BE2C (cell line): ENCODE measurements around the gene CCDC88C.
"Not testable (repeated sequence)": the region's sequence is repeated elsewhere in the genome, so short reads cannot be mapped to it uniquely, and the experiment has no call there.

Source experiments
- DNase-seq: peaks from one replicate; pipeline ENCODE4 v3.0.0-alpha.2; 2020
- H3K27me3 ChIP-seq: fragments of 250-450 bp; sonication (Bioruptor Pico); 2 replicates; pipeline ENCODE4 v1.5.1; 2020; ENCODE audit warnings: mild to moderate bottlenecking
- H3K36me3 ChIP-seq: fragments of 250-450 bp; sonication (Bioruptor Pico); 2 replicates; pipeline ENCODE4 v1.5.1; 2020; ENCODE audit warnings: mild to moderate bottlenecking
- H3K4me1 ChIP-seq: fragments of 250-450 bp; sonication (Bioruptor Pico); 2 replicates; pipeline ENCODE4 v1.5.1; 2020
- H3K4me3 ChIP-seq: 2 replicates; pipeline ENCODE4 v1.5.1; 2011; ENCODE audit warnings: low read depth, low read length
- H3K9me3 ChIP-seq: fragments of 250-450 bp; sonication (Bioruptor Pico); 2 replicates; pipeline ENCODE4 v1.5.1; 2020
- TF ChIP-seq, protein P1 (sequence below): IDR thresholded peaks from 2 replicates; pipeline ENCODE4 v1.5.1; 2012; ENCODE audit warnings: mild to moderate bottlenecking, low read depth, low read length

The CCDC88C gene

DNA sequence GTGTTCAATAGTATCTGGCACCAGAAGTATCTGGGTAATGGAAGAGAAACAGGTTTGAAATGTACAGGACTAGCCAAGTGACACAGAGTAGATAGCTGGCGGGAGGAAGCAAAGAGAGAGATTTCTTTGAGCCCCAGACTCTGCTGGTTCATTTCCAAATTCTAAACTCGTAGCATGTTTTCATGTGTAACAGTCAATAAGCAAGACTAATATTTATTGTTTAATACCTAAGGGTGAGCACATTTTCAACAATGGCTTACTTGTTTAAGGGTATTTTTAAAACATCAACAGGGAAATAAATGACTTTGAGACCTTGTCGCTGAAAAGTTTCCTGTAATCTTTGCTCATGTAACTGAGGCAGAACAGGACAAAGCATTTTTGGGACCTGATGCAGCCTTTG, 11.8 kb upstream of the CCDC88C start:
- Histone ChIP-seq H3K27me3 (no peaks in the 10 kb centered on the region), H3K36me3 (no peaks in the 10 kb centered on the region), H3K4me3 (no peak overlapping the region), H3K9me3 (no peaks in the 10 kb centered on the region), H3K4me1 (no peaks in the 10 kb centered on the region)
- no peak for DNase-seq
- TF ChIP-seq, protein P1, sequence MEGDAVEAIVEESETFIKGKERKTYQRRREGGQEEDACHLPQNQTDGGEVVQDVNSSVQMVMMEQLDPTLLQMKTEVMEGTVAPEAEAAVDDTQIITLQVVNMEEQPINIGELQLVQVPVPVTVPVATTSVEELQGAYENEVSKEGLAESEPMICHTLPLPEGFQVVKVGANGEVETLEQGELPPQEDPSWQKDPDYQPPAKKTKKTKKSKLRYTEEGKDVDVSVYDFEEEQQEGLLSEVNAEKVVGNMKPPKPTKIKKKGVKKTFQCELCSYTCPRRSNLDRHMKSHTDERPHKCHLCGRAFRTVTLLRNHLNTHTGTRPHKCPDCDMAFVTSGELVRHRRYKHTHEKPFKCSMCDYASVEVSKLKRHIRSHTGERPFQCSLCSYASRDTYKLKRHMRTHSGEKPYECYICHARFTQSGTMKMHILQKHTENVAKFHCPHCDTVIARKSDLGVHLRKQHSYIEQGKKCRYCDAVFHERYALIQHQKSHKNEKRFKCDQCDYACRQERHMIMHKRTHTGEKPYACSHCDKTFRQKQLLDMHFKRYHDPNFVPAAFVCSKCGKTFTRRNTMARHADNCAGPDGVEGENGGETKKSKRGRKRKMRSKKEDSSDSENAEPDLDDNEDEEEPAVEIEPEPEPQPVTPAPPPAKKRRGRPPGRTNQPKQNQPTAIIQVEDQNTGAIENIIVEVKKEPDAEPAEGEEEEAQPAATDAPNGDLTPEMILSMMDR: no peak

DNA sequence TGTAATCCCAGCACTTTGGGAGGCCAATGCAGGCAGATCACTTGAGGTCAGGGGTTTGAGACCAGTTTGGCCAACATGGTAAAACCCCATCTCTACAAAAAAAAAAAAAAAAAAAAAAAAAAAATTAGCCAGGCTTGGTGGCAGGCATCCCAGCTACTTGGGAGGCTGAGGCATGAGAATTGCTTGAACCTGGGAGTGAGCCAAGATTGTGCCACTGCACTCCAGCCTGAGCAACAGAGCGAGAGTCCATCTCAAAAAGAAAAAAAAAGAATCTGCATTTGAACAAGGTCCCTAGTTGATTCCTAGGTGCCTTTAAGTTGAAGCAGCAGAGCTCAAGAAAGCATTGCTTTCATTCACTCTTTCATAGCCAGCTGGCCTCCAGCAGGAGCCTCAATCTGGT, 11.3 kb upstream of the CCDC88C start:
- not testable (repeated sequence) for H3K36me3 ChIP-seq, H3K27me3 ChIP-seq, H3K4me3 ChIP-seq, DNase-seq, H3K9me3 ChIP-seq, H3K4me1 ChIP-seq

DNA sequence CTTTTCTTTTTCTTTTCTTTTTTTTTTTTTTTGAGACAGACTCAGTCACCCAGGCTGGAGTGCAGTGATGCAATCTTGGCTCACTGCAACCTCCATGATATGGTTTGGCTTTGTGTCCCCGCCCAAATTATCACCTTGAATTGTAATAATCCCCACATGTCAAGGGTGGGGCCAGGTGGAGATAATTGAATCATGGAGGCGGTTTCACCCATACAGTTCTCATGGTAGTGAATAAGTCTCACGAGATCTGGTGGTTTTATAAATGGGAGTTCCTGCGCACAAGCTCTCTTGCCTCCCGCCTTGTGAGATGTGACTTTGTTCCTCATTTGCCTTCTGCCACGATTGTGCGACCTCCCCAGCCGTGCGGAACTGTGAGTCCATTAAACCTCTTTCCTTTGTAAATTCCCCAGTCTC, 7.9 kb upstream of the CCDC88C start:
- H3K4me1 ChIP-seq, H3K4me3 ChIP-seq, H3K36me3 ChIP-seq, DNase-seq, H3K9me3 ChIP-seq, H3K27me3 ChIP-seq: not testable (repeated sequence)

DNA sequence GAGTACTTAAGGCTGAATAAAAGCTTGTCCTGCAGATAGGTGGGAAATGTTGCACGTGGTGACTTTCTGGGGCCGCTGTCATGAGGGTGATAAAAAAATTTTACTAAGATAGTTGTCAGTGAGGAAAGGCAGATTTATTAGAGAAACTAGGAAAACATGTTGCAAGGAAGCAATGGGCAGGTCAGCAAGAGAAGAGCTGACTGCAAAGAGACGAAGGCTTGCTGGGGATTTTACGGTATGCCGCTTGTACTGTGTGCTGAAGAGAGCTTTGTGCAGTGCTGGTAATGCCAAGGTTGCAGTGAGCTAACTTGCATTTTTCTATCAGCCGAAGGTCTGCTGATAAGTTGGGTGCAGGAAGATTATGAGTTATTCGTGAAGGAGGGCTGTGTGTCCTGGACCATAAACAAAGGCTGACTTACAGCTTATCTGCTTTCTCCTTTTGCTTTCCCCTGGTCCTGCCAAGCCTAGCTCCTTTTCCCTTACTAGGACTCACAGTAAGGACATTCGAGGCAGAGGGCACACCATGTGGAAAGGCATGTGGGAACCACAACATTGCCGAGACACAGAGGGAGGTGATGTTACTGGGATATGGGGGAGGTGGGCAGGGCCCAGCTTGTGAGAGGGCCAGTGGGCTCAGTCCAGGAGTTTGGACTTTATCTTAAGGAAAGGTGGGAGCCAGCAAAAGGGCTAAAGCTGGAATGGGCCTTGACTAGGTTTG, 7.4 kb upstream of the CCDC88C start:
- no peak overlapping the region for H3K4me3 ChIP-seq
- TF ChIP-seq, protein P1: no peak
- no peaks in the 10 kb centered on the region for H3K4me1 ChIP-seq
- H3K27me3 ChIP-seq: no peaks in the 10 kb centered on the region; the same call in 1 of the 2 replicates
- no peak for DNase-seq
- H3K36me3 ChIP-seq: no peaks in the 10 kb centered on the region
- H3K9me3 ChIP-seq: no peaks in the 10 kb centered on the region

DNA sequence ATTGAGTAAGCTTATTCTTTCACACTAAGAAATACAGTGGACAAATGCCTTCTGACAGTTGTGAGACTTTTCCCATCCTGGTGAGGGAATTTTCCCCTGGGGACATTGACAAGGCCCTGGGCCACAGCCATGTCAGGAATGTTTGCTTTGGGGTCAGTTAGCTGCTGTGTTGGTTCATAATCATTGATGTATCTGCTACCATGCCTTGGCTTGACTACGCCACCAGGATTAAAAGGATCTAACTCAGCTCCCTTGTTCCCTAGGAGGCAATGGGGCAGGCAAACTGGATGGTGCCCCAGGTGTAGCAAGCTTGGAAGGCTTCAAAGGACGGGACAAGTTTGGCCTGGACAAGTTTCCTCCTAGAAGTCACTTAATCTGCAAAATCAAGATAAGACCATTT, 3.1 kb upstream of the CCDC88C start:
- Histone ChIP-seq H3K4me1 (no peaks in the 10 kb centered on the region; the same call in 1 of the 2 replicates), H3K27me3 (peaks cover 31% of the 10 kb centered on the region), H3K9me3 (no peaks in the 10 kb centered on the region; the same call in 1 of the 2 replicates), H3K36me3 (no peaks in the 10 kb centered on the region), H3K4me3 (no peak overlapping the region)
- DNase-seq: no peak
- TF ChIP-seq, protein P1: no peak

DNA sequence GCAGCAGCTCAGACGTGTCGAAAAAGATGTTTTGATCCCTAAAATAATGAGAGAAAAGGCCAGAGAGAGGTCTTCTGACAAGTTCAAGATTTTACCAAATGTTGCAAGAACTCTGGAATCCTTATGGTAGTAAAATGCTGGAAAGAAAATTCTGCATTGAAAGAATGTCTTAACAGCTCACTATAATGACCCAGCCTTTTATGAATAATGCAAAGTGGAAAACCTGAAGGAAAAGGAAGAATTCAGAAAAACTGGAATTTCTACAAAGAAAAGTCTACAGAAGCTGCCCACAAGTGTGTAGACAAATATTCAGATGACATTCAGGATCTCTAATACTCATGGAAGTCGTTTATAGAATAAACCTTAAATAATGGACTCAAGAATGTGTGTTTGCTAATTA, 1.8 kb upstream of the CCDC88C start:
- H3K4me3 ChIP-seq: no peak overlapping the region
- DNase-seq: no peak
- TF ChIP-seq, protein P1: no peak
- no peaks in the 10 kb centered on the region; the same call in 1 of the 2 replicates for H3K4me1 ChIP-seq
- H3K9me3 ChIP-seq: no peaks in the 10 kb centered on the region; the same call in 1 of the 2 replicates
- peaks cover 31% of the 10 kb centered on the region for H3K27me3 ChIP-seq
- no peaks in the 10 kb centered on the region for H3K36me3 ChIP-seq

DNA sequence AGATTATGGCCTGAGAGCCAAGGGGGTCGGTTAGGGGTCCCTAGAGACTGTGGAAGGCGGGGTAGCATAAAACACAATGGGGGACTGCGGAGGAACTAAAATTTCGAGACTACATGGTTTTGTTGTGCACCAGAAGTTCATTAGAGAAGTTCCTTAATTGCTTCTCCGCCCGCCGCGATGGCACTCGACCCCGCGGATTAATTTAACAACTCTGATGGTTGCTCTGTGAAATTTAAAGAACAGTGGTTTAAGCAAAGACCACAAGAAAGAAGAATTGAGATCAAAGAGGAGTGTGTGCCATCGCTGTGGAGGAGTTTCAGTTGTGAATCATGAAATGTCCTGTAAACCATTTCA, 1.4 kb upstream of the CCDC88C start:
- Histone ChIP-seq H3K4me1 (no peaks in the 10 kb centered on the region; the same call in 1 of the 2 replicates), H3K27me3 (peaks cover 31% of the 10 kb centered on the region), H3K4me3 (no peak overlapping the region), H3K36me3 (no peaks in the 10 kb centered on the region), H3K9me3 (no peaks in the 10 kb centered on the region; the same call in 1 of the 2 replicates)
- TF ChIP-seq, protein P1: no peak
- DNase-seq: no peak
